Caco-2 (cell line): Measurements from ENCODE around the gene WFS1. TPM values are rescaled to one million over a fixed set of nuclear protein-coding genes. Genes with fewer than 3 reads are reported as not detected.
A peak's percentile ranks its signal among the peaks of the same experiment; 100 is the strongest.

Experiments used
- BruUV-seq: library from RNA; stranded (reverse); fragments of 400-500 nt; replicated peaks from 2 replicates; lab custom pipeline; 2021; lab: Mats Ljungman, UMichigan
- CTCF ChIA-PET: fragments of 300-600 bp; sonication (Branson Sonifier 250); formaldehyde crosslinking; loops from one replicate; lab custom pipeline; 2022; ENCODE audit warnings: antibody characterized with exemption; lab: Charles Lee
- POLR2A ChIA-PET: fragments of 300-600 bp; sonication (Branson Sonifier 250); formaldehyde crosslinking; loops from one replicate; lab custom pipeline; 2022; ENCODE audit warnings: antibody characterized with exemption; lab: Charles Lee
- DNase-seq, 2 experiments: peaks; one replicate each; pipeline versions ENCODE4 v3.0.0 to v3.0.0-alpha.2; 2020 to 2022
- H3K27me3 ChIP-seq: replicated peaks from 2 replicates; pipeline ENCODE4 v1.6.0; 2011; ENCODE audit warnings: low read length; ENCODE audit not compliant: control insufficient read depth, insufficient read depth
- H3K36me3 ChIP-seq: 2 replicates; pipeline ENCODE4 v1.5.1; 2011; ENCODE audit warnings: low read length; ENCODE audit not compliant: control insufficient read depth, insufficient read depth
- H3K4me1 ChIP-seq: fragments of 250-450 bp; sonication (Bioruptor Pico); 2 replicates; pipeline ENCODE4 v1.5.1; 2020; ENCODE audit warnings: mild to moderate bottlenecking
- H3K4me3 ChIP-seq: 2 replicates; pipeline ENCODE4 v1.5.1; 2011; ENCODE audit warnings: low read depth, mild to moderate bottlenecking, control low read depth, low read length
- H3K9me3 ChIP-seq: fragments of 250-450 bp; sonication (Bioruptor Pico); 2 replicates; pipeline ENCODE4 v1.5.1; 2020; ENCODE audit warnings: mild to moderate bottlenecking, moderate library complexity
- H3K27ac Mint-ChIP-seq: one replicate; pipeline ENCODE4 v1.8.0; 2022; ENCODE audit warnings: mixed read lengths; ENCODE audit not compliant: unreplicated experiment
- H3K27me3 Mint-ChIP-seq: one replicate; pipeline ENCODE4 v1.8.0; 2022; ENCODE audit warnings: mixed read lengths; ENCODE audit not compliant: insufficient read depth, unreplicated experiment
- H3K36me3 Mint-ChIP-seq: one replicate; pipeline ENCODE4 v1.8.0; 2022; ENCODE audit warnings: mild to moderate bottlenecking, mixed read lengths; ENCODE audit not compliant: insufficient read depth, unreplicated experiment
- H3K4me1 Mint-ChIP-seq: one replicate; pipeline ENCODE4 v1.8.0; 2022; ENCODE audit warnings: low read depth, mixed read lengths; ENCODE audit not compliant: unreplicated experiment
- H3K4me3 Mint-ChIP-seq: one replicate; pipeline ENCODE4 v1.8.0; 2022; ENCODE audit warnings: mild to moderate bottlenecking, moderate library complexity, mixed read lengths; ENCODE audit not compliant: unreplicated experiment
- H3K9me3 Mint-ChIP-seq: one replicate; pipeline ENCODE4 v1.8.0; 2022; ENCODE audit warnings: mixed read lengths; ENCODE audit not compliant: unreplicated experiment
- intact Hi-C: fragments of 100-400 bp; cut with micrococcal nuclease; formaldehyde crosslinking; loops from one replicate; pipeline ENCODE4 v1.10.0; 2022; ENCODE audit not compliant: unreplicated experiment
- total RNA-seq: library from RNA; stranded (reverse); gene quantifications from 2 replicates; pipeline ENCODE4 v1.2.3, GENCODE V29; 2022
- TF ChIP-seq, protein P1 (sequence below), 2 experiments: fragments of 200-600 bp in 1 of 2; IDR thresholded peaks; 1 replicate in 1 of 2; 2 replicates in 1 of 2; pipeline versions ENCODE4 v1.5.1 to v1.8.0; 2011 to 2022; ENCODE audit warnings: antibody characterized with exemption in 1 of 2, control low read depth in 1 of 2, inconsistent platforms in 1 of 2, low read depth in 1 of 2, low read length in 1 of 2, mild to moderate bottlenecking in 1 of 2, moderate library complexity in 1 of 2; ENCODE audit not compliant: insufficient read depth in 1 of 2, severe bottlenecking in 1 of 2, unreplicated experiment in 1 of 2

The WFS1 gene
- total RNA-seq, 1 experiment from 2014 or later, result 24.9 TPM

DNA sequence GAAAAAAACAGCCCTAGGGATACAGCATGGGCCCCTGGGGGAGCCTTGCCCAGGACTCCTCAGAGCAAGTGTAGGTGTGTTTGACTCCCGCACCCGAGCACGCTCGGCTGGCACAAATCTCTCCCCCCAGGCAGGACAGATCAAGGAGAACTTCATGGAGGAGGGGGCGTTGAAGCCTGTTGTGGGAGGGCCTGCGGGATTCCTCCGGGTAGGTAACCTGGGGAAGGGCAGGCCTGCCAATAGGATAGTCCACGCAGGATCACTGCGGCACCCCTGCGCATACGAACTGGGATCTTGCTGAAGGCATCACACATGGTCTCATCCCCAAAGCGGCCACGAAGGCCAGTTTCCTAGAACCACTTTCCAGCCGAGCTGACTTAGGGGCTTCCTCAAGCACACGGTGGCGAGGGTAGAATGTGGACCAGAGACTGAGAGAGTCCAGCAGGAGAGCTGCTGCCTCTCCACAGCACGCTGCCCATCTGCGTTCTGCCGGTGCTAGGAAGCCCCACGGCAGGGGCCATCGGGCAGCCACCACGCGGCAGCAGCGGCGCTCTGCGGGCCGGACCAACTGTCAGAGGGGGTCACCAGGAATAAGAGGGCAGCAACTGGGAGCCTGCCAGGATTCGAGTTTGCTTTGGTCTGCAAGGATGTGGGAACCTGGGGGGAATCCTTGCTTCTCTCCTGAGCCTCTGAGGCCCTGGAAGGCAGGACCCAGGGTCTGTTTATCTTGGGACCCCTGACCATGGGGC lies 56.8 kb downstream of the WFS1 start:
- Histone ChIP-seq H3K4me1 (no peaks in the 10 kb centered on the region), H3K36me3 (no peaks in the 10 kb centered on the region), H3K27me3 (no peaks in the 10 kb centered on the region), H3K4me3 (no peak overlapping the region), H3K9me3 (no peaks in the 10 kb centered on the region)
- Mint-ChIP-seq H3K9me3 (no peaks in the 10 kb centered on the region), H3K4me3 (no peak overlapping the region), H3K27me3 (peaks cover 6% of the 10 kb centered on the region), H3K4me1 (no peaks in the 10 kb centered on the region), H3K27ac (no peak overlapping the region), H3K36me3 (no peaks in the 10 kb centered on the region)
- ChIA-PET CTCF (interaction anchor here (0.5 to 7.0 kb wide), 3 partner anchors 57 to 75 kb away, joined by 4 to 88 read pairs (median 34); partner anchors contain the start of gene WFS1), POLR2A (no interaction called here)
- no peak for DNase-seq
- intact Hi-C loops, result loop anchor here (1.0 to 10.0 kb wide), 3 partner anchors 62 to 332 kb away; no protein-coding TSS in a partner anchor
- BruUV-seq, result no TSS peak
- TF ChIP-seq, protein P1, sequence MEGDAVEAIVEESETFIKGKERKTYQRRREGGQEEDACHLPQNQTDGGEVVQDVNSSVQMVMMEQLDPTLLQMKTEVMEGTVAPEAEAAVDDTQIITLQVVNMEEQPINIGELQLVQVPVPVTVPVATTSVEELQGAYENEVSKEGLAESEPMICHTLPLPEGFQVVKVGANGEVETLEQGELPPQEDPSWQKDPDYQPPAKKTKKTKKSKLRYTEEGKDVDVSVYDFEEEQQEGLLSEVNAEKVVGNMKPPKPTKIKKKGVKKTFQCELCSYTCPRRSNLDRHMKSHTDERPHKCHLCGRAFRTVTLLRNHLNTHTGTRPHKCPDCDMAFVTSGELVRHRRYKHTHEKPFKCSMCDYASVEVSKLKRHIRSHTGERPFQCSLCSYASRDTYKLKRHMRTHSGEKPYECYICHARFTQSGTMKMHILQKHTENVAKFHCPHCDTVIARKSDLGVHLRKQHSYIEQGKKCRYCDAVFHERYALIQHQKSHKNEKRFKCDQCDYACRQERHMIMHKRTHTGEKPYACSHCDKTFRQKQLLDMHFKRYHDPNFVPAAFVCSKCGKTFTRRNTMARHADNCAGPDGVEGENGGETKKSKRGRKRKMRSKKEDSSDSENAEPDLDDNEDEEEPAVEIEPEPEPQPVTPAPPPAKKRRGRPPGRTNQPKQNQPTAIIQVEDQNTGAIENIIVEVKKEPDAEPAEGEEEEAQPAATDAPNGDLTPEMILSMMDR (IDR thresholded peaks at IDR 0.05; ENCODE audit: insufficient read depth in 1 of 2, low read depth in 1 of 2, low read length in 1 of 2, severe bottlenecking in 1 of 2, unreplicated experiment in 1 of 2), result no peak

DNA sequence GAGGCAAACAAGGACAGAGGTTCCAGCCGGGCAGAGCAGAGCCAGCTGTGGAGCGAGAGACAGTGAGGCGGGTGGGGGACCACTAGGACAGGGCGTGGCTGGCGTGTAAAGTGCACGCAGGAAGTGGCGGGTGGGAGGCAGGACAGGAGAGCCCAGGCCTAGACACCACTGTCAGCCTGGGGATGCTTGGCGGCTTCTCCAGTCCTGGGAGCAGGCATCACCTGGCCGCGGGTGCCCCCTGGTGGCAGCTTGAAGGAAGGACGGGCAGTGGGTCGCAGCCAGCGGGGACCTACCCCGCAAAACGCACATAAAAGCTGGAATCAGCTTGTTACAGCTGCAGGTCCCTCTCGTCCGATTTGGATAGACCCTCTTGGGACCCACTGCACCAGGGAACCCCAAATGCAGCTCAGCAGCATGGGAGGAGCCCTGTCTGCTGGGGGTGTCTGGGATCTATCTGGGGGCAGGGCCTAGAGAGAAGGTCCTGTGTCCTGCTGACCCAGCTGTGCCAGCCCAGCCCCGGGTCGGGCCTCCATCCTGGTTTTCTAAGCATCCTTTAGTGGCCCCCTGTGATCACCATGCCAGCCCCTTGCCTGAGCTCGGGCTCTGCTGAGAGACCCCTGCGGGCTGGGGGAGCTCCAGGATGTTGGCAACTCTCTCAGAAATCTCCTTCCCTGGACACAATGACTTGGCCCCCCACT lies 57.7 kb downstream of the WFS1 start:
- POLR2A ChIA-PET, result no interaction called here
- peak; percentile 76 to 87 for DNase-seq
- intact Hi-C loops, result loop anchor here (1.0 to 10.0 kb wide), 3 partner anchors 63 to 333 kb away; no protein-coding TSS in a partner anchor

DNA sequence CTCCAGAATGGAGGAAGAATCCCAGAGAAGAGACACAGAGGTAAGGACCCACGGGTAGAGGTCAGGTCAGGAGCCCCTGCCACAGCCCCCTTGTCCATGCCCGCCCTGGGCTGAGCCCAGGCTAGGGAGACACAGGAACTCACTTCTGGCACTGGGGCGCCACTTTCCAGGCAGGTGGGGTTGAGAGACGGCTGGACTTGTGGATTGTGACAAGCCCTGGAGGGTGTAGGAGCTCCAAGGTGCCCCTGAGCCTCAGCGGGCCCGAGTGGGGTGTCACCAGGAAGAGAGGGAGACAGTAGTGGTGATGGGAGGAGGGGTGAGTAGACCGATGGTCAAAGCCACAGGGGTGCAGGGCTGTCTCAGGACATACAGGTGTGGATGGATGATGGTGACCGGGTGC lies 58.9 kb downstream of the WFS1 start:
- ChIA-PET CTCF (interaction anchor here (1.0 to 7.0 kb wide), 5 partner anchors 50 to 220 kb away, joined by 3 to 88 read pairs (median 6); no protein-coding TSS in a partner anchor), POLR2A (no interaction called here)
- Mint-ChIP-seq H3K4me3 (no peak overlapping the region), H3K4me1 (no peaks in the 10 kb centered on the region), H3K36me3 (no peaks in the 10 kb centered on the region), H3K27ac (no peak overlapping the region), H3K27me3 (peaks cover 6% of the 10 kb centered on the region), H3K9me3 (no peaks in the 10 kb centered on the region)
- Histone ChIP-seq H3K9me3 (no peaks in the 10 kb centered on the region), H3K4me1 (no peaks in the 10 kb centered on the region), H3K36me3 (no peaks in the 10 kb centered on the region), H3K4me3 (no peak overlapping the region), H3K27me3 (no peaks in the 10 kb centered on the region)
- intact Hi-C loops, result loop anchor here (10.0 kb wide), 1 partner anchor 334 kb away; no protein-coding TSS in a partner anchor
- no peak for DNase-seq
- no TSS peak for BruUV-seq
- TF ChIP-seq, protein P1 (IDR thresholded peaks at IDR 0.05; ENCODE audit: insufficient read depth in 1 of 2, low read depth in 1 of 2, low read length in 1 of 2, severe bottlenecking in 1 of 2, unreplicated experiment in 1 of 2), result no peak

More for the DNA sequence above, 57.7 kb downstream of the WFS1 start:
- no peaks in the 10 kb centered on the region for H3K9me3 Mint-ChIP-seq
- H3K4me1 ChIP-seq, result no peaks in the 10 kb centered on the region
- H3K9me3 ChIP-seq, result no peaks in the 10 kb centered on the region
- no peak overlapping the region for H3K27ac Mint-ChIP-seq
- H3K36me3 Mint-ChIP-seq, result no peaks in the 10 kb centered on the region
- H3K27me3 ChIP-seq, result no peaks in the 10 kb centered on the region
- H3K4me1 Mint-ChIP-seq, result no peaks in the 10 kb centered on the region
- TF ChIP-seq, protein P1 (IDR thresholded peaks at IDR 0.05; ENCODE audit: insufficient read depth in 1 of 2, low read depth in 1 of 2, low read length in 1 of 2, severe bottlenecking in 1 of 2, unreplicated experiment in 1 of 2), result peak; percentile 91 to 95
- BruUV-seq, result no TSS peak
- no peak overlapping the region for H3K4me3 ChIP-seq
- no peaks in the 10 kb centered on the region for H3K36me3 ChIP-seq
- no peak overlapping the region for H3K4me3 Mint-ChIP-seq
- peaks cover 6% of the 10 kb centered on the region for H3K27me3 Mint-ChIP-seq
- CTCF ChIA-PET, result interaction anchor here (0.5 to 7.0 kb wide), 6 partner anchors 49 to 103 kb away, joined by 3 to 88 read pairs (median 5); partner anchors contain the start of gene WFS1
